GM23338 (cell line): ENCODE data around the gene REC8. TPM values are rescaled to one million over a fixed set of nuclear protein-coding genes. Genes with fewer than 3 reads are reported as not detected.

Experiments used
- ATAC-seq: fragments of 200-7000 bp; cut with Tn5 transposase; 3 replicates; pipeline ENCODE4 v1.9.1; 2020
- DNase-seq: peaks from one replicate; pipeline ENCODE4 v3.0.0-alpha.2; 2015; ENCODE audit warnings: low spot score
- H2AFZ ChIP-seq: fragments of 200-600 bp; sonication (generic); 2 replicates; pipeline ENCODE4 v1.8.0; 2016; ENCODE audit warnings: antibody characterized with exemption, mild to moderate bottlenecking, moderate library complexity
- H3F3A ChIP-seq: fragments of 200-600 bp; sonication (generic); replicated peaks from 2 replicates; pipeline ENCODE4 v1.8.0; 2017; ENCODE audit warnings: antibody characterized with exemption, mixed run types, low read depth
- H3K27ac ChIP-seq: fragments of 200-600 bp; sonication (generic); 2 replicates; pipeline ENCODE4 v1.6.1; 2016; ENCODE audit warnings: low read depth
- H3K27me3 ChIP-seq: fragments of 200-600 bp; sonication (generic); 2 replicates; pipeline ENCODE4 v1.8.0; 2016; ENCODE audit warnings: mild to moderate bottlenecking, mixed run types, moderate library complexity; ENCODE audit not compliant: insufficient read depth
- H3K36me3 ChIP-seq: fragments of 200-600 bp; sonication (generic); 2 replicates; pipeline ENCODE4 v1.8.0; 2016; ENCODE audit warnings: mild to moderate bottlenecking; ENCODE audit not compliant: insufficient read depth
- H3K4me1 ChIP-seq: fragments of 200-600 bp; sonication (generic); 2 replicates; pipeline ENCODE4 v1.8.0; 2016; ENCODE audit warnings: mild to moderate bottlenecking, moderate library complexity; ENCODE audit not compliant: insufficient read depth
- H3K4me2 ChIP-seq: fragments of 200-600 bp; sonication (generic); 2 replicates; pipeline ENCODE4 v1.7.1; 2017; ENCODE audit warnings: mixed run types
- H3K4me3 ChIP-seq: fragments of 200-600 bp; sonication (generic); 2 replicates; pipeline ENCODE4 v1.6.1; 2016; ENCODE audit warnings: mixed run types
- H3K79me2 ChIP-seq: fragments of 200-600 bp; sonication (generic); replicated peaks from 2 replicates; pipeline ENCODE4 v1.8.0; 2017; ENCODE audit warnings: mild to moderate bottlenecking; ENCODE audit not compliant: insufficient read depth
- H3K9me2 ChIP-seq: fragments of 200-600 bp; sonication (generic); 2 replicates; pipeline ENCODE4 v1.8.0; 2017; ENCODE audit not compliant: insufficient read depth
- H4K20me1 ChIP-seq: fragments of 200-600 bp; sonication (generic); replicated peaks from 2 replicates; pipeline ENCODE4 v1.8.0; 2017; ENCODE audit warnings: mild to moderate bottlenecking; ENCODE audit not compliant: insufficient read depth
- H3K27ac Mint-ChIP-seq: 2 replicates; pipeline ENCODE4 v1.8.0; 2020; ENCODE audit warnings: inconsistent platforms, mild to moderate bottlenecking, moderate library complexity, mixed read lengths
- H3K27me3 Mint-ChIP-seq: 3 replicates; pipeline ENCODE4 v1.8.0; 2022; ENCODE audit warnings: low read depth, mild to moderate bottlenecking, moderate library complexity, mixed read lengths, inconsistent platforms; ENCODE audit not compliant: insufficient read depth, poor library complexity
- H3K36me3 Mint-ChIP-seq: 3 replicates; pipeline ENCODE4 v1.8.0; 2021; ENCODE audit warnings: low read depth, mild to moderate bottlenecking, inconsistent platforms, moderate library complexity, mixed read lengths
- H3K4me1 Mint-ChIP-seq: 3 replicates; pipeline ENCODE4 v1.8.0; 2020; ENCODE audit warnings: mild to moderate bottlenecking, inconsistent platforms, mixed read lengths
- H3K4me3 Mint-ChIP-seq: 3 replicates; pipeline ENCODE4 v1.8.0; 2021; ENCODE audit warnings: moderate library complexity, mild to moderate bottlenecking, inconsistent platforms, mixed read lengths
- H3K9me3 Mint-ChIP-seq: 3 replicates; pipeline ENCODE4 v1.8.0; 2020; ENCODE audit warnings: moderate library complexity, mild to moderate bottlenecking, inconsistent platforms, mixed read lengths
- CREB1 ChIP-seq: fragments of 250-450 bp; sonication (Bioruptor Pico); IDR thresholded peaks from 2 replicates; pipeline ENCODE4 v1.5.0; 2020; ENCODE audit warnings: low read depth, mild to moderate bottlenecking, moderate library complexity
- POLR2AphosphoS5 ChIP-seq: IDR thresholded peaks from 2 replicates; pipeline ENCODE4 v1.6.1; 2016; ENCODE audit warnings: antibody characterized with exemption, low read depth
- ZNF331 ChIP-seq: fragments of 250-450 bp; sonication (Bioruptor Pico); IDR thresholded peaks from 2 replicates; pipeline ENCODE4 v1.5.0; 2020; ENCODE audit warnings: low read depth, mild to moderate bottlenecking, moderate library complexity
- polyA plus RNA-seq: library from polyadenylated mRNA; unstranded; fragments of >200 nt; fragmentation: Nextera tagmentation; extraction: Ambion mirVana; gene quantifications from 2 replicates; pipeline ENCODE4 v1.2.1, GENCODE V29; 2016
- total RNA-seq: library from RNA; depleted of rRNA; stranded (reverse); fragments of >200 nt; shearing (Covaris generic); gene quantifications from 2 replicates; pipeline ENCODE4 v1.2.3, GENCODE V29; 2014
- TF ChIP-seq, protein P1 (sequence below): fragments of 250-450 bp; sonication (Bioruptor Pico); IDR thresholded peaks from 2 replicates; pipeline ENCODE4 v1.5.0; 2020; ENCODE audit warnings: mild to moderate bottlenecking, moderate library complexity
- TF ChIP-seq, protein P2 (sequence below): IDR thresholded peaks from 2 replicates; pipeline ENCODE4 v1.6.1; 2016; ENCODE audit warnings: antibody characterized with exemption

Gene REC8
- total and polyA plus RNA-seq, 2 experiments from 2014 or later: 25.7 to 36.8 TPM

DNA sequence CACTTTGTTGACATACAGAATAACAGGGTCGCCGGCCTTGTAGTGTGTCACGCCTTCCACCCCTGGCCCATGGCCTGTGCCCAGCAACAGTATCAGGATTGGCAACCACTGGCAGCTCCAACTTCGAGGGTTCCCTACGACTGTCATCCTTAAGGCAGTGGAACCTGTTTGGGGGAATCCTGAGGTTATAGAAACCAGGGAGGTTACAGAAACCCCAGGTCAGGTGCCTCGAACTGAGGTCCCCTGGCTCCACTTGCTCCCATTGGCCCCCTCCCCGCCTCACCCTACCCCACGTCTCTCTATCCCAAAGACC lies 22.9 kb downstream of the REC8 start (continued):
- TF ChIP-seq, protein P1, sequence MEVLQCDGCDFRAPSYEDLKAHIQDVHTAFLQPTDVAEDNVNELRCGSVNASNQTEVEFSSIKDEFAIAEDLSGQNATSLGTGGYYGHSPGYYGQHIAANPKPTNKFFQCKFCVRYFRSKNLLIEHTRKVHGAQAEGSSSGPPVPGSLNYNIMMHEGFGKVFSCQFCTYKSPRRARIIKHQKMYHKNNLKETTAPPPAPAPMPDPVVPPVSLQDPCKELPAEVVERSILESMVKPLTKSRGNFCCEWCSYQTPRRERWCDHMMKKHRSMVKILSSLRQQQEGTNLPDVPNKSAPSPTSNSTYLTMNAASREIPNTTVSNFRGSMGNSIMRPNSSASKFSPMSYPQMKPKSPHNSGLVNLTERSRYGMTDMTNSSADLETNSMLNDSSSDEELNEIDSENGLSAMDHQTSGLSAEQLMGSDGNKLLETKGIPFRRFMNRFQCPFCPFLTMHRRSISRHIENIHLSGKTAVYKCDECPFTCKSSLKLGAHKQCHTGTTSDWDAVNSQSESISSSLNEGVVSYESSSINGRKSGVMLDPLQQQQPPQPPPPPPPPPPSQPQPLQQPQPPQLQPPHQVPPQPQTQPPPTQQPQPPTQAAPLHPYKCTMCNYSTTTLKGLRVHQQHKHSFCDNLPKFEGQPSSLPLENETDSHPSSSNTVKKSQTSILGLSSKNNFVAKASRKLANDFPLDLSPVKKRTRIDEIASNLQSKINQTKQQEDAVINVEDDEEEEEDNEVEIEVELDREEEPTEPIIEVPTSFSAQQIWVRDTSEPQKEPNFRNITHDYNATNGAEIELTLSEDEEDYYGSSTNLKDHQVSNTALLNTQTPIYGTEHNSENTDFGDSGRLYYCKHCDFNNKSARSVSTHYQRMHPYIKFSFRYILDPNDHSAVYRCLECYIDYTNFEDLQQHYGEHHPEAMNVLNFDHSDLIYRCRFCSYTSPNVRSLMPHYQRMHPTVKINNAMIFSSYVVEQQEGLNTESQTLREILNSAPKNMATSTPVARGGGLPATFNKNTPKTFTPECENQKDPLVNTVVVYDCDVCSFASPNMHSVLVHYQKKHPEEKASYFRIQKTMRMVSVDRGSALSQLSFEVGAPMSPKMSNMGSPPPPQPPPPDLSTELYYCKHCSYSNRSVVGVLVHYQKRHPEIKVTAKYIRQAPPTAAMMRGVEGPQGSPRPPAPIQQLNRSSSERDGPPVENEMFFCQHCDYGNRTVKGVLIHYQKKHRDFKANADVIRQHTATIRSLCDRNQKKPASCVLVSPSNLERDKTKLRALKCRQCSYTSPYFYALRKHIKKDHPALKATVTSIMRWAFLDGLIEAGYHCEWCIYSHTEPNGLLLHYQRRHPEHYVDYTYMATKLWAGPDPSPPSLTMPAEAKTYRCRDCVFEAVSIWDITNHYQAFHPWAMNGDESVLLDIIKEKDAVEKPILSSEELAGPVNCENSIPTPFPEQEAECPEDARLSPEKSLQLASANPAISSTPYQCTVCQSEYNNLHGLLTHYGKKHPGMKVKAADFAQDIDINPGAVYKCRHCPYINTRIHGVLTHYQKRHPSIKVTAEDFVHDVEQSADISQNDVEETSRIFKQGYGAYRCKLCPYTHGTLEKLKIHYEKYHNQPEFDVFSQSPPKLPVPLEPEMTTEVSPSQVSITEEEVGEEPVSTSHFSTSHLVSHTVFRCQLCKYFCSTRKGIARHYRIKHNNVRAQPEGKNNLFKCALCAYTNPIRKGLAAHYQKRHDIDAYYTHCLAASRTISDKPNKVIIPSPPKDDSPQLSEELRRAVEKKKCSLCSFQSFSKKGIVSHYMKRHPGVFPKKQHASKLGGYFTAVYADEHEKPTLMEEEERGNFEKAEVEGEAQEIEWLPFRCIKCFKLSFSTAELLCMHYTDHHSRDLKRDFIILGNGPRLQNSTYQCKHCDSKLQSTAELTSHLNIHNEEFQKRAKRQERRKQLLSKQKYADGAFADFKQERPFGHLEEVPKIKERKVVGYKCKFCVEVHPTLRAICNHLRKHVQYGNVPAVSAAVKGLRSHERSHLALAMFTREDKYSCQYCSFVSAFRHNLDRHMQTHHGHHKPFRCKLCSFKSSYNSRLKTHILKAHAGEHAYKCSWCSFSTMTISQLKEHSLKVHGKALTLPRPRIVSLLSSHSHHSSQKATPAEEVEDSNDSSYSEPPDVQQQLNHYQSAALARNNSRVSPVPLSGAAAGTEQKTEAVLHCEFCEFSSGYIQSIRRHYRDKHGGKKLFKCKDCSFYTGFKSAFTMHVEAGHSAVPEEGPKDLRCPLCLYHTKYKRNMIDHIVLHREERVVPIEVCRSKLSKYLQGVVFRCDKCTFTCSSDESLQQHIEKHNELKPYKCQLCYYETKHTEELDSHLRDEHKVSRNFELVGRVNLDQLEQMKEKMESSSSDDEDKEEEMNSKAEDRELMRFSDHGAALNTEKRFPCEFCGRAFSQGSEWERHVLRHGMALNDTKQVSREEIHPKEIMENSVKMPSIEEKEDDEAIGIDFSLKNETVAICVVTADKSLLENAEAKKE: no peak

DNA sequence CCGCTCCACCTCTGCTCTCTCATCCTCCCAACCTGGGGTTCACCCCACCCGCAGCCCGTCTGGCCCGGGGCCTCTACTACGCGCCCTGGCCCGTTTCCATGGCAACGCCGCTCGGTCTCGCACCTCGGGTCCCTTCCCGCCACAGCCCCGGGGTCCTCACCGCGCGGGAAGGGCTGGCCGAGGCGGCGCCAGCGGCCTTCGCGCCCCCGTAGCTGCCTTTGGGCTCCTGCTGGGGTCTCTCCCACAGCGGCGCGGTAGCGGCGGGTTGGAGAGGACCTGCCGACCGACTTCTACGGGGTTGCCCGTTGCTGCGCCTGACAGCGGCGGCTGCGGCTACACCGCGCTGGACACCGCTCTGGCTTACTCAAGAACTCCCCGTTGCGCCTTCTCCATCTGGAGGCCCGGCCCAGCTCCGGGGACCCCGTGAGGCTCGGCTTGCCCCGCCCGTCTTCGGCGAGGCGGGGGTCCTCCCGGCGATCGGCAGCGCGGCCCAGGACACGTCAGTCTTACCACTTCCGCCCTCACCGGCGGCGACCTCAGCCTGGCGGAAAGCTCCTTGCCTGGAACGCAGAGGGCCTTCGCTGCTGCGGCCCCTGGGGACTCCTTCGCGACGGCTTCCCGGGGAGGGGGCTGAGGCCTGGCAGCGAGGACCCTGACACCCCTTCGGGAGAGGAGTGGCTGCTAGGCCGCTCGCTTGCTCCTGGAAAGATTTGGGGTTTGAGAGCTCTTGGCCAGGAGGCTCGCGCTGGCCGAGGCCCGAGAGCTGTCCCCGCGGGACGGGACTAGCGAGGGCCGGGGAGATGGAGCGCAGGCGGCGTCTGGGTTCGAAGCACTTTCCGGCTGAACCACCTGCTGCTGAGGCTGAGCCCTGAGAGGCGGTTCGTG lies 23.5 kb downstream of the REC8 start, which contains the start of gene TM9SF1:
TSS of gene TM9SF1 (minus strand) at position 256 of the 885 bp plus-strand sequence. CDS start 422 bp downstream, outside the sequence.
- TF ChIP-seq ZNF331 (CRISPR knock-in tag): no peak
- TF ChIP-seq, protein P2, sequence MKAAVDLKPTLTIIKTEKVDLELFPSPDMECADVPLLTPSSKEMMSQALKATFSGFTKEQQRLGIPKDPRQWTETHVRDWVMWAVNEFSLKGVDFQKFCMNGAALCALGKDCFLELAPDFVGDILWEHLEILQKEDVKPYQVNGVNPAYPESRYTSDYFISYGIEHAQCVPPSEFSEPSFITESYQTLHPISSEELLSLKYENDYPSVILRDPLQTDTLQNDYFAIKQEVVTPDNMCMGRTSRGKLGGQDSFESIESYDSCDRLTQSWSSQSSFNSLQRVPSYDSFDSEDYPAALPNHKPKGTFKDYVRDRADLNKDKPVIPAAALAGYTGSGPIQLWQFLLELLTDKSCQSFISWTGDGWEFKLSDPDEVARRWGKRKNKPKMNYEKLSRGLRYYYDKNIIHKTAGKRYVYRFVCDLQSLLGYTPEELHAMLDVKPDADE: peak; percentile 82
- TF ChIP-seq CREB1 (CRISPR knock-in tag): peak; percentile 90
- peak; percentile 75 for TF ChIP-seq POLR2AphosphoS5
- peak within 1 kb of the TSS; percentile 95 for H3K4me3 ChIP-seq
- peak; percentile 90 for ATAC-seq

More for the DNA sequence above, 23.5 kb downstream of the REC8 start, which contains the start of gene TM9SF1:
- Histone ChIP-seq H3K36me3 (no peaks in the 10 kb centered on the region), H3K4me1 (peaks cover 6% of the 10 kb centered on the region; the same call in 1 of the 2 replicates), H3K27me3 (no peaks in the 10 kb centered on the region), H3K4me2 (peak within 1 kb of the TSS; percentile 90), H4K20me1 (no peaks in the 10 kb centered on the region; the same call in 1 of the 2 replicates), H3K27ac (peak within 1 kb of the TSS; percentile 97), H3K9me2 (no peaks in the 10 kb centered on the region), H3K79me2 (0 out of 2 replicates have a peak, but pooled peaks cover 6% of the 10 kb centered on the region), H2AFZ (peak within 1 kb of the TSS; percentile 90), H3F3A (peaks cover 18% of the 10 kb centered on the region)
- H3K27ac Mint-ChIP-seq: peak within 1 kb of the TSS; percentile 81
- H3K9me3 Mint-ChIP-seq: peaks cover 12% of the 10 kb centered on the region
- H3K4me3 Mint-ChIP-seq: peak within 1 kb of the TSS; percentile 91
- H3K36me3 Mint-ChIP-seq: peaks cover 52% of the 10 kb centered on the region
- peaks cover 14% of the 10 kb centered on the region for H3K27me3 Mint-ChIP-seq
- peak; percentile 88 for DNase-seq
- peaks cover 24% of the 10 kb centered on the region for H3K4me1 Mint-ChIP-seq
